Naive thymus-derived CD8-positive, alpha-beta T cell (primary cell): Measurements from ENCODE around the gene TEX19. TPM values are rescaled to one million over a fixed set of nuclear protein-coding genes. Genes with fewer than 3 reads are reported as not detected.

ENCODE experiments used
- ATAC-seq, 2 donors: fragments of 150-1000 bp; cut with Tn5 transposase in 1 of 2; sonication (Bioruptor Pico), chemical (Tn5 transposase) in 1 of 2; 1 replicate in 1 of 2; 2 replicates in 1 of 2; pipeline ENCODE4 v1.10.0; 2021; ENCODE audit warnings: mild to moderate bottlenecking in 2 of 2, moderate library complexity in 2 of 2
- POLR2A ChIA-PET: fragments of 350-600 bp; sonication (Branson Sonifier 250); formaldehyde crosslinking; loops from one replicate; lab custom pipeline; 2021; ENCODE audit warnings: antibody characterized with exemption; lab: Charles Lee
- DNase-seq, 10 donors: peaks; one replicate each; pipeline versions ENCODE4 v3.0.0 to v3.0.0-alpha.2; 2020 to 2022
- H3K27ac Mint-ChIP-seq, 10 donors: one replicate each; pipeline ENCODE4 v1.8.0; 2020 to 2022; ENCODE audit warnings: mild to moderate bottlenecking in 10 of 10, mixed read lengths in 10 of 10, moderate library complexity in 4 of 10, inconsistent platforms in 1 of 10
- H3K27me3 Mint-ChIP-seq, 5 donors: one replicate each; pipeline ENCODE4 v1.8.0; 2021 to 2022; ENCODE audit warnings: mixed read lengths in 5 of 5
- H3K36me3 Mint-ChIP-seq, 3 donors: one replicate each; pipeline ENCODE4 v1.8.0; 2020 to 2022; ENCODE audit warnings: mixed read lengths in 3 of 3, mild to moderate bottlenecking in 2 of 3, inconsistent platforms in 1 of 3
- H3K4me1 Mint-ChIP-seq, 4 donors: one replicate each; pipeline ENCODE4 v1.8.0; 2021 to 2022; ENCODE audit warnings: mixed read lengths in 4 of 4
- H3K4me3 Mint-ChIP-seq, 10 donors: one replicate each; pipeline ENCODE4 v1.8.0; 2020 to 2022; ENCODE audit warnings: mild to moderate bottlenecking in 10 of 10, mixed read lengths in 10 of 10, moderate library complexity in 6 of 10, inconsistent platforms in 1 of 10
- H3K9me3 Mint-ChIP-seq, 9 donors: one replicate each; pipeline ENCODE4 v1.8.0; 2020 to 2022; ENCODE audit warnings: mixed read lengths in 9 of 9, mild to moderate bottlenecking in 3 of 9, inconsistent platforms in 1 of 9, moderate library complexity in 1 of 9
- polyA plus RNA-seq, 3 donors: library from polyadenylated mRNA; unstranded; fragments of 300-500 nt; fragmentation: Illumina TruSeq; gene quantifications; one replicate each; pipeline ENCODE4 v1.2.3, GENCODE V29; 2021
- total RNA-seq, 8 experiments: library from RNA in 2 of 8; stranded (reverse) in 2 of 8; gene quantifications; one replicate each; pipeline ENCODE4 v1.2.3 and lab custom pipeline; 2021 to 2026

Gene TEX19
- total and polyA plus RNA-seq, 5 experiments from 2014 or later: not detected

DNA sequence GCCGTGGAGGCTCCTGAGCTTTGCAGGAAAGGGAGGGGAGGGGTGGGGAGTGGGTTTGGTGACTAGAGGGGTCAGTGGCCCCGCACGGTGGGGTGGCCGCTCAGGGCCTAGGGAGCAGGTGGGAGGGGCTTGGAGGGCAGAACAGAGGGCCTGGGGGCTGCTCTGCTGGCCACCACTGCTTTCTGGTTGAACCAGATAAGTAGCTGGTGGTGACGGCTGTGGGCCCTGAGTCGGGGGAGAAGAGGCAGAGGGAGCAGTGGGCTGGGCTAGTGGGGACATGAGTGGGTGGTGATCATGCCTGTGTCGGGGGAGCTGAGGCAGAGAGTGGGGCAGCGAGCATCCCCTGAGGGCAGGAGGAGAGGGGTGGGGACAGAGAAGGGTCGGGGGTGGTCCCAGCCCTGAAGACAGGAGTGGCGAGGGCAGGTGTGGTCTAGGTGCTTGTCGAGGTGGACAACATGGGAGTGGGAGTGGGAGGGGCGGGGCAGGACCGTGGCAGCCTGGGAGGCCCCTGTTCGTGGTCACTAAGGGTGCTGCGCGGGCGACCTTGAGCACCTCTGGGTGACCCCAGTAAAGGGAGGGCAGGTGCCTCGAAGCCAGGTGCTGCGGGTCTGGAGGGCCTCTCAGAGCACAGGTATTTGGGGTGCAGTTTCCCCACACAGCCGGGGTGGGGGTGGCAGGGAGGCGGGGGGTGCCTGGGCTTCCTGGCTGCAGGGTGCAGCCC, 35.4 kb upstream of the TEX19 start:
- peak in 1 of 10 donors; percentile 62 for DNase-seq
- POLR2A ChIA-PET: interaction anchor here (0.8 to 3.0 kb wide), 4 partner anchors 21 to 118 kb away, joined by 3 to 38 read pairs (median 8); no protein-coding TSS in a partner anchor
- no peak overlapping the region for H3K4me3 Mint-ChIP-seq

DNA sequence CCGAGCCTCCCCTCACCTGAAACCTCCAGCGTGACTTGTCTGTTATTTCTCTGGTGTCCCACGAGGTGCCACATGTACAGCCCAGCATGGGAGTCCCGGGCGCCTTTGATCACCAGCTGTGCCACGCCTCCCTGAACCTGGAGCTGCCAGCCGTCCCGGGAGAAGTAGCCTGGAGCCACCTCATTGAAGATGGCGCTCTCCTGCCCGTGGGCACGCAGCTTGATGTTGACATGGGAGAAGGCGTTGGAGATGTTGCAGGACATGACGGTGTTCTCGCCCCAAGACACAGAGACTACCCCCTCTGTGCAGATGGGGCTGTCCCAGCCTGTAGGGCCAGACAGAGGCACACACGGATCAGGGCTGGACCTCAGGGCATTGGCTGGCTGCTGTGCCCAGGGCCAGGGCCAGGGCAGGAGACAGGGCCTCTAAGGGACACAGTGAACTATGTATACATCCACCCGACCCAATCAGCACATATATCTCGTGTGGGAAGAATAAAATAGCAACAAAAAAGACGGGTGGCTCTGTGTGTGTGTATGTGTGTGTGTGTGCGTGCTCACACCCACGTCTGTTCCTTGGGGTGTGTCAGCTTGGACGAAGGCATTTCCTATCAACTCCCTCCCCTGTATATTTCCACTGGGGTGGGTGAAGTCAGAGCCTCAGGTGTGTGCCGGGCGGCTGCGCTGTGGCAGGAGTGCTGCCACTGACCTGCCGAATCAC, 34.3 kb upstream of the TEX19 start:
- H3K36me3 Mint-ChIP-seq: no peaks in the 10 kb centered on the region
- no peaks in the 10 kb centered on the region for H3K9me3 Mint-ChIP-seq
- H3K27me3 Mint-ChIP-seq: no peaks in the 10 kb centered on the region
- ATAC-seq (no peak), DNase-seq (no peak)
- POLR2A ChIA-PET: interaction anchor here (1.2 kb wide), 1 partner anchor 25 kb away, joined by 3 read pairs; no protein-coding TSS in a partner anchor
- H3K27ac Mint-ChIP-seq: peak overlapping the region in 4 of 10 donors; percentile 33 to 52 (median 48)
- H3K4me3 Mint-ChIP-seq: no peak overlapping the region
- H3K4me1 Mint-ChIP-seq: peaks cover 3 to 21% (median 12%) of the 10 kb centered on the region in 4 donors

More for the DNA sequence above, 35.4 kb upstream of the TEX19 start:
- H3K9me3 Mint-ChIP-seq: no peaks in the 10 kb centered on the region
- H3K36me3 Mint-ChIP-seq: no peaks in the 10 kb centered on the region
- peaks cover 3 to 21% (median 12%) of the 10 kb centered on the region in 4 donors for H3K4me1 Mint-ChIP-seq
- H3K27me3 Mint-ChIP-seq: no peaks in the 10 kb centered on the region
- H3K27ac Mint-ChIP-seq: peak overlapping the region in 6 of 10 donors; percentile 18 to 86 (median 28)
- no peak for ATAC-seq

DNA sequence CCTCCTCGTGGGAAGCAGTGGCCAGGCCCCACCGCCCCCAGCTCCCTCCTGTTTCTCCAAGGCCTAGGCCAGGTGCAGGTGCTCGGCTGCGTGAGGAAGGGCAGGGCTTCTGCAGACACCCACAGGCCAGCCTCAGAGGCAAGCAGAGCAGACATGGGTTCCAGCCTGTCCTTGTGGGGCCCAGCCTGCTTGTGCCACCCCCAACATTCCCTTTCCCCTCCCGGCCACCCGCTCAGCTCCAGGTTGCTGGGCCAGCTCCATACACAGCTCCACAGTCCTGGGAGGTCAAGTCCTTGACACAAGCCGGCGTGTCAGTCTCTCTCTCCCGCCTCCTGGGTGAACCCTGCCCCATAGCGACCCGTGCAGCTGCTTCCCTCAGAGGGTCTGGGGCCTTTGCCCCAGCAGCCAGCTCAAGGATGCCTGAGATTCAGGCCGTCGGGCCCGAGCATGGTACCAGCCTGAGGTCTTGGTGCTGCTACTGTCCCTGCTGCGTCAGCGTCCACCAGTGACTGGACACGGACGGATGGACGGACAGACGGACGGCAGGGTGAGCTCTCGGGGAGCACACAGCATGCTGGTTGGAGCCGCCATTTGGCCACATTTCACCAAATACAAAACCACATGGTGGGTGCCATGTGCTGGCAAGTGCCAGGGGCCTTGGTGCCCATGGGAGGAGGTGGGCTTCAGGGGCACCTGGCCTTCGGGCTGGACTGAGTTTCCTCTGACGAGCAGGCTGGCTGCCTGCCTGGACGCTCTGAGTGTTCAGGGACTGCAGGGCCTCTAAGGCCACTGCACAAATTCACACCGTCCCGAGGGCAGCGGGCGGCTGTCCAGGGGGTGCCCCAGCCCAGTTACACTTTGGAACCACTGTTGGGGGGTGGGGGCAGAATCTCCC, 33.5 kb upstream of the TEX19 start:
- POLR2A ChIA-PET: interaction anchor here (0.6 to 1.7 kb wide), 5 partner anchors 8 to 45 kb away, joined by 3 to 6 read pairs (median 4); partner anchors contain the start of gene CD7
- DNase-seq (no peak), ATAC-seq (no peak)
- no peak overlapping the region for H3K27ac Mint-ChIP-seq
- no peaks in the 10 kb centered on the region for H3K9me3 Mint-ChIP-seq
- H3K4me1 Mint-ChIP-seq: peaks cover 3 to 16% (median 12%) of the 10 kb centered on the region in 4 donors
- no peaks in the 10 kb centered on the region for H3K36me3 Mint-ChIP-seq
- no peak overlapping the region for H3K4me3 Mint-ChIP-seq
- H3K27me3 Mint-ChIP-seq: peaks cover 0 to 1% (median 0%) of the 10 kb centered on the region in 5 donors

DNA sequence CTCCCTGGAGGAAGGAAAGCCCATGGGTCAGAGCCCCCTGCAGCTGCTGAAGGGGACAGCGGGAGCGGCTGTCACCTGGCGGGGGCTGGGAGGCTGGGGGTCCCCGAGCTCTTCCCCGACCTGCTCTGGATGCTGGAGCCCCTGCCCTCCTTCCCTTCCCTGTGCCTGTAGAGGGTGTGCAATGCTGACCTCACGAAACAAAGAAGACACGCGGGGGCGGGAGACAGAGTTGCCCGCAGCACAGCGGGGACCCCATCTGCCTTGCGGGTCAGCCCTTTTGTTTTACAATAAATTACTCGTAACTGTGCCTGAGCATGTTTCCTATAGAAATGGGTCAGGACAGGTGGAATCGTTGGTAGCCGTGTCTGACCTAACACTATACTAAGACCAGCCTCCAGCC, 31.8 kb upstream of the TEX19 start:
- Mint-ChIP-seq H3K4me1 (peaks cover 0 to 5% (median 2%) of the 10 kb centered on the region in 4 donors), H3K4me3 (no peak overlapping the region), H3K27me3 (peaks cover 0 to 4% (median 0%) of the 10 kb centered on the region in 5 donors), H3K9me3 (no peaks in the 10 kb centered on the region), H3K36me3 (no peaks in the 10 kb centered on the region), H3K27ac (peak overlapping the region in 1 of 10 donors; percentile 43)
- ATAC-seq (no peak), DNase-seq (no peak)
- POLR2A ChIA-PET: interaction anchor here (1.7 kb wide), 1 partner anchor 10 kb away, joined by 6 read pairs; the partner anchor contains the start of gene CD7

DNA sequence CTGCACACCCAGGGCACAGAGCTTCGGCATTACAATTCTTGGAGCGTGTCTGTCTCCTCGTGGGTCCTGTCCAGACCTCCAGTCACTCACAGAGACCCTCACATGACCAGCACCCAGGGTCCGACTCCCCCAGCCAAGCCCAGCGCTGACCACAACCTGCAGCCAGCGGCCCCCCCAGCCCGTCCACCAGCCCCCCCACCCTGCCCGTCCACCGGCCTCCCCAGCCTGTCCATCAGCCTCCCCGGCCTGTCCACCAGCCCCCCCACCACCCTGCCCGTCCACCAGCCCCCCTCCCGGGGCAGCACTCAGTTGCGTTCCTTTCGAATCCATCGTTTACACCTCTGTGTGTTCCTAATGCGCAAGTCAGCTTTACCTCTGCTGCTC, 31.3 kb upstream of the TEX19 start:
- ATAC-seq (no peak), DNase-seq (peak in 1 of 10 donors; percentile 55)
- Mint-ChIP-seq H3K4me1 (peaks cover 1 to 6% (median 5%) of the 10 kb centered on the region in 4 donors), H3K9me3 (no peaks in the 10 kb centered on the region), H3K36me3 (no peaks in the 10 kb centered on the region), H3K27me3 (peaks cover 0 to 8% (median 1%) of the 10 kb centered on the region in 5 donors), H3K4me3 (no peak overlapping the region), H3K27ac (no peak overlapping the region)
- POLR2A ChIA-PET: no interaction called here

DNA sequence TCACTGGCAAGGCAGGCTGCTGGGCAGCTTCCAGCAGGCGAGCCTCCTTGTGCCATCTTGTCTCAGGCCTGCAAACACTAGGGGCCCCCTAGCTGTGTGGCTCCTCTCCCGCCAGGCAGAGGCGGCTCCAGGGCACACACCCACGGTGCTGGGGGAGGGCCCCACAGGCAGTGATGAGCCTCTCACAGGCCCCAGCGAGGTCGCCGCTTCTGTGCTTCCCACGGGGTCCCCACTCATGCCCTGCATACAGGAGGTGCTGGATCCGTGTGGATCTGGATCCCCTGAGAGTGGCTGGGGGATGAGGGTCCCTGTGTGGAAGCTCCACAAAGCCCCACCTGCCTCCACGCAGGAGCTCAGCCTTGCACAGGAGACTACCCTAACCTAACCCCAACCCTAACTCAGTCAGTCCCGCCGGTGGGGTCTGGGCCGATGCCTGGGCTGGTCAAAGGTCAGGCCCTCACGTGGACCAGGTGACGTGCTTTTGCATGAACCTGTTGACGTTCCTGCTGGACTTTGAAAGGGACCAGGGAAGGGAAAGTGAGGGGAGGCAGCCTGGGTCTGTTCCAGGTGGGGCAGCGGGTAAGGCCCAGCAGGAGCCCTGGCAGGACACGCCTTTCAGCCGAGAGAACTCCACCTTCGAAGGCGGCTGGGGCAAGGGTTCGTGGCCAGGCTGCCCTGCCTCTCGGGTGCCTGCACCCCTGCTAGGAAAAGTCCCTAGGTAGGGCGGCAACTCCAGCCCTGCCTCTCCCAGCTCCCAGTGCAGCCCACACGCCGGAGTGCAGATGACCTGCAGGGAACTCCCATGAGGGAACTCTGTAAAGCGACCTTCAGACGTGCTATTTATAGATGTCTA, 30.7 kb upstream of the TEX19 start:
- Mint-ChIP-seq H3K27ac (no peak overlapping the region), H3K27me3 (peaks cover 0 to 11% (median 4%) of the 10 kb centered on the region in 5 donors), H3K9me3 (no peaks in the 10 kb centered on the region), H3K36me3 (no peaks in the 10 kb centered on the region), H3K4me1 (peaks cover 4 to 10% (median 9%) of the 10 kb centered on the region in 4 donors), H3K4me3 (no peak overlapping the region)
- DNase-seq (peak in 1 of 10 donors; percentile 60), ATAC-seq (no peak)
- POLR2A ChIA-PET: no interaction called here

DNA sequence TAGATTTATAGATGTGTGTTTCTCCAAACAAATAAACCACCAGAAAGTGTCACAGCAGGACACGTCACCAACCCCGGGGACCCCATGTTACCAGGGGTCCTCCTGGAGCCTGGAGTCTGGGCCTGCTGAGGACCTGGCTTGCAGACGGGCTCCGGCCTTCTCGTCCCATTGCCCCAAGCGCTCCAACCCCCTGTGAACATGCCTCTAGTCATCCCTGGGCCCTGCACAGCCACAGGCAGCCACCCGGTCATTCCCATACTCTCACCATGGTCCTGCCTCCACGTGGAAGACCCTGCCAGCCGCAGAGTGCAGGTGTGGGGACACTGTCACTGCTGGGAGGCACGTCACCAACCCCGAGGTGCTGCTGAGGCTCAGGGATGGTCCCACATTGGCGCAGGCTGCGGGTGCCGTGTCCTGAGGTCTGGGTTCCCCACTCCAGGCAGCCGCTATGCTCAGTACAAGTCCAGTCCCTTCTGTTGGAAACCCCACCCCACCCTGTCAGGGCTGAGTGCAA, 30.0 kb upstream of the TEX19 start:
- H3K4me3 Mint-ChIP-seq: no peak overlapping the region
- H3K9me3 Mint-ChIP-seq: no peaks in the 10 kb centered on the region
- no peaks in the 10 kb centered on the region for H3K36me3 Mint-ChIP-seq
- H3K4me1 Mint-ChIP-seq: peaks cover 4 to 10% (median 10%) of the 10 kb centered on the region in 4 donors
- DNase-seq: no peak
- POLR2A ChIA-PET: no interaction called here
- no peak for ATAC-seq
- no peak overlapping the region for H3K27ac Mint-ChIP-seq
- H3K27me3 Mint-ChIP-seq: peaks cover 0 to 11% (median 4%) of the 10 kb centered on the region in 5 donors

DNA sequence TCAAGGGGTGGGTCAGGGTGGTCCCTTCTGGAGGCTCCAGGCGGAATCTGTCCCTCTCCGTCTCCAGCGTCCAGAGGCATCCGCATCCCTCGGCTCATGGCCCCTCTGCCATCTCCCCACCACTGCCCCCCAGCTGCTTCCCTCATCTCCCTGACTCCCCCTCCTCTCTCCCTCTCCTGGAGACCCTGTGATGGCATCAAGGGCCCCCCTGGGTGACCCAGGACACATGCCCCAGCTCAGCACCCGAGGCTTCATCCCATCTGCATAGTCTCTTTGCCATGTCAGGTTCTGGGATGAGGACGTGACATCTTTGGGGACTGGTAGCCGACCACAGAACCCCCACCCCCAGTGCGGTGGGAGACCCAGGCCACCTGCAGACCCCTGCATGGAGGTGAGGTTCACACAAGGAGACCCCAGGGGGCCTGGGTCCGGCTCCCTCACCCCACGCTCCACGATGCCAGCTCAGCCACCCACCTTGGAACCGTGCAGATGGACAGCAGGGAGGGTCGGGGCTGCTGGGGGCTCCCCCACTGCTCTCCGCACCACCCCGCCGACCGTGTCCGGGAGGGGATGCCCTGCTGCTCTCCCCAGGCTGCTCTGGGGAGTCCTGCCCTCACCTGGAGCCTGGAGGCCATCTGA, 29.2 kb upstream of the TEX19 start:
- Mint-ChIP-seq H3K36me3 (no peaks in the 10 kb centered on the region), H3K27ac (no peak overlapping the region), H3K9me3 (no peaks in the 10 kb centered on the region), H3K27me3 (peaks cover 0 to 11% (median 4%) of the 10 kb centered on the region in 5 donors), H3K4me1 (peaks cover 4 to 16% (median 14%) of the 10 kb centered on the region in 4 donors), H3K4me3 (no peak overlapping the region)
- DNase-seq: no peak
- POLR2A ChIA-PET: interaction anchor here (0.6 to 0.8 kb wide), 2 partner anchors 30 to 118 kb away, joined by 3 to 4 read pairs; no protein-coding TSS in a partner anchor
- ATAC-seq: no peak

DNA sequence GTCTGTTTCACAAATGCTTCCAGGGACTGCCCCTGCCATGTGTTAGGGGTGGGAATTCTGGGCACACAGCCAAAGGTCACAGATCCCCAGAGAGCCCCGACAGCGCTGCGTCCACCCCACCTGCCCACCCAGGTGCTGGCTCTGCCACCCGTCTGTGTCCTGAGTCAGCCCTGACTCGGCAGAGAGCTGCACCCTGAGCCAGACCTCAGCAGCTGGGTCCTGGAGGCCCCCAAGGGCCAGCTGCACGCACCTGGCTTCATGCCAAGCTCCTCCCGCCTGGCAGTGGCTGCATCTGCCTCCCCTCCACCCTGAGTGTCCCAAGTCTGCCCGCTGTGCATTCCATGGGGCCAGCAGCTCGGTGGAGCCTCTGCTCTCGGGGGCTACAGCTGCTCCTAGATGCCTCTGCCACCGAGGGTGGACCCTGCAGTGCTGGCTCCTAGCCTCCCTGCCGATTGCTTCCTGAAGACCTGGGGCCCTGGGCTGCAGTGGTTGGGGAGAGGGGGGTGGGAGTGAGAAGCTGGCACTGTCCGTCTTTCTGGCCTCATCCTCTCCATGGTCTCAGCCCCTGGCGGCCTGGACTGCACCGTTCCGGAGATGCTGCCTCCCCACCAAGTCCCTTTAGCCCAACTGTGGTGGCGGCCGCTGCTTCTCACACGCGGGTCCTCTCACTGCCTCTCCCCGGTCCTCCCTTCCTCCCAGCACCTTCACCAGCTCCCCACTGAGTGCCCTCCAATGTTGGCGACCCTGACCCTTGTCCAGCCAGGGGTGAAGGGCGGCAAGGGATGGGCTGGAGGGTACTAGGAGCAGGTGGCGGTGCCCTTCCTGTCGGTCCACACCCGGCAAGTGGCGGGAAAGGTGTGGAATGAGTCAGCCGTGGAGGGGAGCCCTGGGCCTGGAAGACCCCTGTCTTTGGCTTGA, 28.5 kb upstream of the TEX19 start:
- Mint-ChIP-seq H3K4me1 (peaks cover 8 to 24% (median 20%) of the 10 kb centered on the region in 4 donors), H3K4me3 (no peak overlapping the region), H3K27me3 (peaks cover 0 to 13% (median 4%) of the 10 kb centered on the region in 5 donors), H3K9me3 (no peaks in the 10 kb centered on the region), H3K36me3 (no peaks in the 10 kb centered on the region), H3K27ac (peak overlapping the region in 1 of 10 donors; percentile 18)
- no peak for DNase-seq
- ATAC-seq: no peak
- POLR2A ChIA-PET: interaction anchor here (0.6 to 1.1 kb wide), 3 partner anchors 13 to 119 kb away, joined by 3 to 4 read pairs (median 4); partner anchors contain the start of gene CD7

DNA sequence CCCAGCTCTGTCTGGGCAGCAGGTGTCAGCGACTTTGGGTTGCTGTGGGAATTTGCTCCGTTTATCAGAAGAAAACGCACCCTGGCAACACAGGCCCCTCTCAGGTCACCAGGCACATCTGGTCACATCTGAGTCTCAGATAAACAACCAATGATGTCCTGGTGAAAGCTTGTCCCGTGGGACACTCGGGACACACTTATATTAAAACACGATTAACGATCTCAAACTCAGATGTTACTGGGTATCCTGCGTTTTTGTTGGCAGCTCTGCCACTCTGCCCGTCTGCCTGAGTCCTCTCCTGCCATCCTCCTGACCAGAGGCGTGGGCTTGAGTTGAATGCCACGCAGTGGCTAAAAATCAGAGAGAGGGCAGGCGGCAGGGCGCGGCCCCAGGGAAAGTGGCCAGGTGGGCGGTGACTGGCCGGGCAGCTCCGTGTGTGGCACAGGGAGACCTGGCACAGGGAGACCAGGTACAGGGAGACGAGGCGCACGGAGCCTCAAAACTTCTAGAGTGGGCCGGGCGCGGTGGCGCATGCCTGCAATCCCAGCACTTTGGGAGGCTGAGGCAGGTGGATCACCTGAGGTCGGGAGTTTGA, 27.6 kb upstream of the TEX19 start:
- ATAC-seq (no peak), DNase-seq (no peak)
- H3K9me3 Mint-ChIP-seq: no peaks in the 10 kb centered on the region
- peaks cover 0 to 13% (median 4%) of the 10 kb centered on the region in 5 donors for H3K27me3 Mint-ChIP-seq
- POLR2A ChIA-PET: interaction anchor here (1.1 kb wide), 1 partner anchor 14 kb away, joined by 4 read pairs; the partner anchor contains the start of gene CD7
- H3K4me3 Mint-ChIP-seq: peak overlapping the region in 3 of 10 donors; percentile 30 to 85 (median 50)
- H3K36me3 Mint-ChIP-seq: no peaks in the 10 kb centered on the region
- H3K4me1 Mint-ChIP-seq: peaks cover 8 to 28% (median 22%) of the 10 kb centered on the region in 4 donors
- H3K27ac Mint-ChIP-seq: no peak overlapping the region
